Endothelial cell of umbilical vein (primary cell): ENCODE results near the gene PPIP5K1. TPM values are rescaled to one million over a fixed set of nuclear protein-coding genes. Genes with fewer than 3 reads are reported as not detected.

Experiments
- BruUV-seq: library from RNA; stranded (reverse); fragments of 400-500 nt; replicated peaks from 2 replicates; lab custom pipeline; 2021; lab: Mats Ljungman, UMichigan
- CTCF ChIA-PET: fragments of 300-600, 350-600 bp; sonication (Branson Sonifier 250); formaldehyde crosslinking; loops from one replicate; lab custom pipeline; 2021; ENCODE audit warnings: antibody characterized with exemption, inconsistent platforms; lab: Charles Lee
- POLR2A ChIA-PET: fragments of 300-600, 350-600 bp; sonication (Branson Sonifier 250); formaldehyde crosslinking; loops from one replicate; lab custom pipeline; 2021; ENCODE audit warnings: antibody characterized with exemption, inconsistent platforms; lab: Charles Lee
- DNase-seq: peaks from one replicate; pipeline ENCODE4 v3.0.0-alpha.2; 2011; ENCODE audit warnings: low read depth, low spot score
- FAIRE-seq: peaks from 2 replicates; lab custom pipeline; 2011; peaks lifted over from hg19 to GRCh38; lab: Jason Lieb, UNC
- H2AFZ ChIP-seq: 2 replicates; pipeline ENCODE4 v1.6.0; 2012; ENCODE audit warnings: low read depth, low read length, control low read depth, inconsistent platforms
- H3K27ac ChIP-seq: 2 replicates; pipeline ENCODE4 v1.5.1; 2011; ENCODE audit warnings: low read depth, mild to moderate bottlenecking, control low read depth, low read length, moderate library complexity; ENCODE audit not compliant: insufficient read depth
- H3K27me3 ChIP-seq, 2 experiments: 2 replicates each; pipeline versions ENCODE4 v1.6.0 to v1.6.1; 2011; ENCODE audit warnings: low read length in 2 of 2, mixed read lengths in 1 of 2; ENCODE audit not compliant: control insufficient read depth in 2 of 2, insufficient read depth in 2 of 2
- H3K36me3 ChIP-seq, 2 experiments: 2 replicates in 1 of 2; 3 replicates in 1 of 2; pipeline ENCODE4 v1.5.1; 2011; ENCODE audit warnings: low read length in 2 of 2, mild to moderate bottlenecking in 1 of 2, moderate library complexity in 1 of 2; ENCODE audit not compliant: control insufficient read depth in 2 of 2, insufficient read depth in 2 of 2; ENCODE audit errors: extremely low read depth in 1 of 2
- H3K4me1 ChIP-seq: 3 replicates; pipeline ENCODE4 v1.5.1; 2011; ENCODE audit warnings: mild to moderate bottlenecking, low read length; ENCODE audit not compliant: control insufficient read depth, insufficient read depth; ENCODE audit errors: extremely low read depth
- H3K4me2 ChIP-seq: 2 replicates; pipeline ENCODE4 v1.6.1; 2011; ENCODE audit warnings: low read length, control low read depth, mixed read lengths; ENCODE audit not compliant: insufficient read depth
- H3K4me3 ChIP-seq, 3 experiments: fragments of 200-600 bp in 1 of 3; sonication (generic), shearing (Covaris generic) in 1 of 3; replicated peaks in 1 of 3; 2 replicates each; pipeline ENCODE4 v1.5.1; 2011 to 2016; ENCODE audit warnings: control low read depth in 3 of 3, low read length in 3 of 3, mild to moderate bottlenecking in 2 of 3, inconsistent platforms in 1 of 3, low read depth in 1 of 3, moderate library complexity in 1 of 3; ENCODE audit not compliant: insufficient read depth in 1 of 3
- H3K79me2 ChIP-seq: 2 replicates; pipeline ENCODE4 v1.6.0; 2012; ENCODE audit warnings: low read length, inconsistent platforms; ENCODE audit not compliant: control insufficient read depth, insufficient read depth
- H3K9ac ChIP-seq: replicated peaks from 2 replicates; pipeline ENCODE3; 2011; ENCODE audit warnings: low read length, control low read depth; ENCODE audit not compliant: insufficient read depth; ENCODE audit errors: extremely low read depth
- H3K9me1 ChIP-seq: replicated peaks from 3 replicates; pipeline ENCODE4 v1.6.0; 2011; ENCODE audit warnings: mild to moderate bottlenecking, low read length; ENCODE audit not compliant: control insufficient read depth, insufficient read depth; ENCODE audit errors: extremely low read depth
- H3K9me3 ChIP-seq: replicated peaks from 2 replicates; pipeline ENCODE4 v1.5.1; 2012; ENCODE audit warnings: low read length, inconsistent platforms; ENCODE audit not compliant: control insufficient read depth, insufficient read depth
- H4K20me1 ChIP-seq: replicated peaks from 2 replicates; pipeline ENCODE3; 2011; ENCODE audit warnings: mild to moderate bottlenecking, low read length; ENCODE audit not compliant: control insufficient read depth, insufficient read depth; ENCODE audit errors: extremely low read depth
- EZH2 ChIP-seq: IDR thresholded peaks from 2 replicates; pipeline ENCODE4 v1.6.1; 2012; ENCODE audit warnings: borderline replicate concordance, low read depth, mild to moderate bottlenecking, moderate library complexity, low read length, inconsistent platforms; ENCODE audit not compliant: severe bottlenecking
- FOS ChIP-seq: IDR thresholded peaks from 2 replicates; pipeline ENCODE4 v1.6.1; 2011; ENCODE audit warnings: mild to moderate bottlenecking, low read length, moderate library complexity, borderline replicate concordance; ENCODE audit not compliant: insufficient read depth
- GATA2 ChIP-seq: IDR thresholded peaks from 2 replicates; pipeline ENCODE4 v1.7.0; 2011; ENCODE audit warnings: low read depth, mild to moderate bottlenecking, moderate library complexity, mixed read lengths, low read length; ENCODE audit not compliant: insufficient read length, insufficient read depth
- JUN ChIP-seq: IDR thresholded peaks from 2 replicates; pipeline ENCODE4 v1.6.1; 2011; ENCODE audit warnings: borderline replicate concordance, low read depth; ENCODE audit not compliant: insufficient read length, insufficient read depth
- MYC ChIP-seq: IDR thresholded peaks from one replicate; pipeline ENCODE4 v1.6.1; 2011; ENCODE audit warnings: mild to moderate bottlenecking, low read depth, low read length
- POLR2A ChIP-seq: IDR thresholded peaks from 2 replicates; pipeline ENCODE4 v1.6.1; 2012; ENCODE audit warnings: low read depth, mild to moderate bottlenecking, control low read depth, low read length
- POLR2AphosphoS5 ChIP-seq: IDR thresholded peaks from 2 replicates; pipeline ENCODE4 v1.6.1; 2012; ENCODE audit warnings: low read depth, mild to moderate bottlenecking, control low read depth, low read length, moderate library complexity; ENCODE audit not compliant: insufficient read depth
- dilution Hi-C: fragments of 300-500 bp; cut with MboI; formaldehyde crosslinking; loops from one replicate; pipeline ENCODE4 v1.15.0; 2019; ENCODE audit warnings: low sequenced_read_pairs; ENCODE audit not compliant: extremely low pct_ligation_motif_present
- intact Hi-C: fragments of 100-400 bp; cut with micrococcal nuclease; formaldehyde crosslinking; loops from one replicate; pipeline ENCODE4 v1.10.0; 2022
- polyA plus RNA-seq, 4 experiments: library from polyadenylated mRNA; depleted of rRNA in 3 of 4; stranded (reverse) in 3 of 4; unstranded in 1 of 4; fragments of >200 nt; gene quantifications; 2 replicates each; pipeline versions ENCODE4 v1.2.1 to v1.2.3, GENCODE V29; 2011 to 2012; ENCODE audit warnings: missing spikeins in 1 of 4
- total RNA-seq: library from RNA; stranded (reverse); gene quantifications from 2 replicates; pipeline ENCODE4 v1.2.3, GENCODE V29; 2021
- TF ChIP-seq, protein P1 (sequence below): IDR thresholded peaks from 2 replicates; pipeline ENCODE4 v1.6.1; 2011; ENCODE audit not compliant: insufficient read depth, insufficient read length
- TF ChIP-seq, protein P2 (sequence below), 2 donors: IDR thresholded peaks; 1 replicate in 1 of 2; 2 replicates in 1 of 2; pipeline ENCODE4 v1.5.1; 2011; ENCODE audit warnings: low read length in 2 of 2, mild to moderate bottlenecking in 2 of 2, moderate library complexity in 2 of 2, control low read depth in 1 of 2, inconsistent platforms in 1 of 2, low read depth in 1 of 2; ENCODE audit not compliant: insufficient read depth in 1 of 2; ENCODE audit errors: extremely low read depth in 1 of 2

Gene PPIP5K1
- total and polyA plus RNA-seq, 2 donors (not counting 3 experiments of a cell fraction or from before 2014, with no cell fraction given): 22.2 to 35.3 TPM

DNA sequence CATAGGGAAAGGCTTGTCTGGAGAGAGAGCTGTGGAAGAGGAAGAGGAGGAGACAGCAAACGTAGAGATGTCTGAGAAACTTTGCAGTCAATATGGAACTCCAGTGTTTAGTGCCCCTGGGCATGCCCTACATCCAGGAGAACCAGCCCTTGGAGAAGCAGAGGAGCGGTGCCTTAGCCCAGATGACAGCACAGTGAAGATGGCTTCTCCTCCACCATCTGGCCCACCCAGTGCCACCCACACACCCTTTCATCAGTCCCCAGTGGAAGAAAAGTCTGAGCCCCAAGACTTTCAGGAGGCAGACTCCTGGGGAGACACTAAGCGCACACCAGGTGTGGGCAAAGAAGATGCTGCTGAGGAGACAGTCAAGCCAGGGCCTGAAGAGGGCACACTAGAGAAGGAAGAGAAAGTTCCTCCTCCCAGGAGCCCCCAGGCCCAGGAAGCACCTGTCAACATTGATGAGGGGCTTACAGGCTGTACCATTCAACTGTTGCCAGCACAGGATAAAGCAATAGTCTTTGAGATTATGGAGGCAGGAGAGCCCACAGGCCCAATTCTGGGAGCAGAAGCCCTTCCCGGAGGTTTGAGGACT lies 65.7 kb downstream of the PPIP5K1 start:
- FAIRE-seq (no peak), DNase-seq (no peak)
- Histone ChIP-seq H3K79me2 (no peaks in the 10 kb centered on the region), H3K4me2 (no peak overlapping the region), H3K4me1 (no peaks in the 10 kb centered on the region), H3K36me3 (no peaks in the 10 kb centered on the region), H3K9ac (no peak overlapping the region), H3K27me3 (no peaks in the 10 kb centered on the region), H3K9me1 (no peaks in the 10 kb centered on the region), H3K4me3 (no peak overlapping the region), H3K27ac (no peak overlapping the region), H4K20me1 (no peaks in the 10 kb centered on the region), H2AFZ (no peak overlapping the region), H3K9me3 (no peaks in the 10 kb centered on the region)
- no peak for TF ChIP-seq POLR2A
- intact Hi-C loops: no loop called here
- POLR2A ChIA-PET: no interaction called here
- CTCF ChIA-PET: interaction anchor here (0.9 to 2.2 kb wide), 2 partner anchors 10 to 83 kb away, joined by 3 to 21 read pairs; no protein-coding TSS in a partner anchor
- dilution Hi-C loops: no loop called here
- BruUV-seq: no TSS peak

DNA sequence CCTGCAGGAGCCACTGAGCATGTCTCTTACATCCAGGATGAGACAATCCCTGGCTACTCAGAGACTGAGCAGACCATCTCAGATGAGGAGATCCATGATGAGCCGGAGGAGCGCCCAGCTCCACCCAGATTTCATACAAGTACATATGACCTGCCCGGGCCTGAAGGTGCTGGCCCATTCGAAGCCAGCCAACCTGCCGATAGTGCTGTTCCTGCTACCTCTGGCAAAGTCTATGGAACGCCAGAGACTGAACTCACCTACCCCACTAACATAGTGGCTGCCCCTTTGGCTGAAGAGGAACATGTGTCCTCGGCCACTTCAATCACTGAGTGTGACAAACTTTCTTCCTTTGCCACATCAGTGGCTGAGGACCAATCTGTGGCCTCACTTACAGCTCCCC lies 66.4 kb downstream of the PPIP5K1 start:
- H3K9ac ChIP-seq: no peak overlapping the region
- no peak overlapping the region for H3K4me2 ChIP-seq
- DNase-seq (no peak), FAIRE-seq (no peak)
- H3K79me2 ChIP-seq: no peaks in the 10 kb centered on the region
- H3K9me1 ChIP-seq: no peaks in the 10 kb centered on the region
- no peak overlapping the region for H2AFZ ChIP-seq
- ChIA-PET POLR2A (no interaction called here), CTCF (interaction anchor here (2.2 kb wide), 1 partner anchor 10 kb away, joined by 21 read pairs; no protein-coding TSS in a partner anchor)
- dilution Hi-C loops: no loop called here
- no TSS peak for BruUV-seq
- TF ChIP-seq JUN: no peak
- TF ChIP-seq EZH2: no peak
- no peak for TF ChIP-seq POLR2A
- no peak for TF ChIP-seq FOS
- TF ChIP-seq GATA2: no peak
- TF ChIP-seq, protein P1, sequence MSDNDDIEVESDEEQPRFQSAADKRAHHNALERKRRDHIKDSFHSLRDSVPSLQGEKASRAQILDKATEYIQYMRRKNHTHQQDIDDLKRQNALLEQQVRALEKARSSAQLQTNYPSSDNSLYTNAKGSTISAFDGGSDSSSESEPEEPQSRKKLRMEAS: no peak
- no peak for TF ChIP-seq POLR2AphosphoS5
- no peak for TF ChIP-seq MYC
- TF ChIP-seq, protein P2, sequence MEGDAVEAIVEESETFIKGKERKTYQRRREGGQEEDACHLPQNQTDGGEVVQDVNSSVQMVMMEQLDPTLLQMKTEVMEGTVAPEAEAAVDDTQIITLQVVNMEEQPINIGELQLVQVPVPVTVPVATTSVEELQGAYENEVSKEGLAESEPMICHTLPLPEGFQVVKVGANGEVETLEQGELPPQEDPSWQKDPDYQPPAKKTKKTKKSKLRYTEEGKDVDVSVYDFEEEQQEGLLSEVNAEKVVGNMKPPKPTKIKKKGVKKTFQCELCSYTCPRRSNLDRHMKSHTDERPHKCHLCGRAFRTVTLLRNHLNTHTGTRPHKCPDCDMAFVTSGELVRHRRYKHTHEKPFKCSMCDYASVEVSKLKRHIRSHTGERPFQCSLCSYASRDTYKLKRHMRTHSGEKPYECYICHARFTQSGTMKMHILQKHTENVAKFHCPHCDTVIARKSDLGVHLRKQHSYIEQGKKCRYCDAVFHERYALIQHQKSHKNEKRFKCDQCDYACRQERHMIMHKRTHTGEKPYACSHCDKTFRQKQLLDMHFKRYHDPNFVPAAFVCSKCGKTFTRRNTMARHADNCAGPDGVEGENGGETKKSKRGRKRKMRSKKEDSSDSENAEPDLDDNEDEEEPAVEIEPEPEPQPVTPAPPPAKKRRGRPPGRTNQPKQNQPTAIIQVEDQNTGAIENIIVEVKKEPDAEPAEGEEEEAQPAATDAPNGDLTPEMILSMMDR (IDR thresholded peaks at IDR 0.05; ENCODE audit: extremely low read depth in 1 of 2, insufficient read depth in 1 of 2, low read depth in 1 of 2, low read length in 2 of 2): no peak
- no peaks in the 10 kb centered on the region for H3K27me3 ChIP-seq
- H3K27ac ChIP-seq: no peak overlapping the region
- H3K36me3 ChIP-seq: no peaks in the 10 kb centered on the region
- no peak overlapping the region for H3K4me3 ChIP-seq
- H3K9me3 ChIP-seq: no peaks in the 10 kb centered on the region
- no peaks in the 10 kb centered on the region for H3K4me1 ChIP-seq
- intact Hi-C loops: no loop called here
- H4K20me1 ChIP-seq: no peaks in the 10 kb centered on the region
